Stimulated activated naive B cell treated with anti-CD40 and anti-IgM and Interleukin-4, amounts not matched to agents 10 μg/mL and 1 μg/mL and 100 μg/mL, for 72 hours (primary cell): ENCODE measurements around the gene USP34.
A peak's percentile ranks its signal among the peaks of the same experiment; 100 is the strongest.

Source experiments
- ATAC-seq, 2 donors: fragments of 150-1000 bp; cut with Tn5 transposase; replicated peaks; 2 replicates each; pipeline ENCODE4 v1.10.0; 2021; ENCODE audit warnings: moderate library complexity in 1 of 2
- DNase-seq: peaks from one replicate; pipeline ENCODE4 v3.0.0; 2021
- H3K27ac Mint-ChIP-seq: one replicate; pipeline ENCODE4 v1.8.0; 2022; ENCODE audit warnings: mild to moderate bottlenecking, mixed read lengths
- H3K27me3 Mint-ChIP-seq, 2 donors: one replicate each; pipeline ENCODE4 v1.8.0; 2022; ENCODE audit warnings: mixed read lengths in 2 of 2
- H3K36me3 Mint-ChIP-seq, 2 donors: one replicate each; pipeline ENCODE4 v1.8.0; 2022; ENCODE audit warnings: mixed read lengths in 2 of 2, mild to moderate bottlenecking in 1 of 2
- H3K4me1 Mint-ChIP-seq, 2 donors: one replicate each; pipeline ENCODE4 v1.8.0; 2022; ENCODE audit warnings: mixed read lengths in 2 of 2, mild to moderate bottlenecking in 1 of 2
- H3K4me3 Mint-ChIP-seq, 2 donors: one replicate each; pipeline ENCODE4 v1.8.0; 2022; ENCODE audit warnings: mild to moderate bottlenecking in 2 of 2, mixed read lengths in 2 of 2, moderate library complexity in 1 of 2
- H3K9me3 Mint-ChIP-seq, 2 donors: one replicate each; pipeline ENCODE4 v1.8.0; 2022; ENCODE audit warnings: mixed read lengths in 2 of 2, mild to moderate bottlenecking in 1 of 2

The USP34 gene

DNA sequence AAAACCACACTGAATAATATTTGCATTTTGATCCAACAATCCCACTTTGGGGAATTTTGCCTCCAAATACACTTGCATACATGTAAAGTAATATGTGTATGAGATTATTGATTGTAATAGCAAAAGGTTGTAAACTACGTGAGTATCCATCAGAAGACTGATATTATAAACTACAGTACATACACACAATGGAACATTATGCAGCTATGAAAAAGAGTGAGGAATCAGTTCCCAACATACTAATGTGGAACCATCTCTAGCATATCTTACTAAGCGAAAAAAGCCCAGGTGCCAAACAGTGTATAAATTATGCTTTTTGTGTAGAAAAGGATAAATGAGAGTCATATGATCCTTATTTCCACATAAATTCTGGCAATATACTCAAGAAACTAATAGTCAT lies 324.9 kb downstream of the USP34 start:
- Mint-ChIP-seq H3K4me3 (peak overlapping the region; percentile 63 to 78), H3K27me3 (no peaks in the 10 kb centered on the region), H3K4me1 (peaks cover 3 to 10% of the 10 kb centered on the region in 2 donors), H3K9me3 (no peaks in the 10 kb centered on the region), H3K27ac (no peak overlapping the region), H3K36me3 (peaks cover 21 to 35% of the 10 kb centered on the region in 2 donors)
- no peak for ATAC-seq
- no peak for DNase-seq

DNA sequence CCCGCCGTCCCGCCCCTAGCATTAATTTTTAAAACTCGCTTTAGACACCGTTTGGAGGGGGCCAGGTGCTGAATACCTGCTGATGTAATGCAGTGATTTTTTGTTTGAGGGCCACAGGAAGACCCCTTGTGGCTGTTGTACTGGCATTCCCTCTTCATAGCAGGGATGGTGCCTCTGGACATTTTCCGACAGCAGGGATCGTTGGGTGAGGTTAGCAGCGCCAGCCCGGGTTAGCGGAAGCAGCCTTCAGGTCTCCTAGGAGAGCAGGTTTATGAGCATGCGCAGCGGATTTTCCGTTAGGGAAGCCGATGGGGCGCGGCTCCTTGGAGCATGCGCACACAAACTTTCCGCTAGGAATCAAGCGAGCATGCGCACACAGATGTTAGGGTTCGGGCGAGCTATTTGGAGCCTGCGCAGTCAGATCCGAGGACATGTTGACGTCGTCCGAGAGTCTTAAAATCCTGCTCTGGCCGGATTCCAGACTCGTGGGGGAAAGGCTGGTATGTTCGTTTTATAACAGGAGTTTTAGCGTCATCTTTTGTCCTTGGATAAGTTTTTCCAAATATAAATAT lies 326.1 kb downstream of the USP34 start:
- Mint-ChIP-seq H3K27ac (peak overlapping the region; percentile 97), H3K36me3 (peaks cover 18 to 27% of the 10 kb centered on the region in 2 donors), H3K9me3 (no peaks in the 10 kb centered on the region), H3K4me1 (peaks cover 0 to 5% of the 10 kb centered on the region in 2 donors), H3K4me3 (peak overlapping the region; percentile 99), H3K27me3 (no peaks in the 10 kb centered on the region)
- peak; percentile 96 for ATAC-seq
- DNase-seq: peak; percentile 94

DNA sequence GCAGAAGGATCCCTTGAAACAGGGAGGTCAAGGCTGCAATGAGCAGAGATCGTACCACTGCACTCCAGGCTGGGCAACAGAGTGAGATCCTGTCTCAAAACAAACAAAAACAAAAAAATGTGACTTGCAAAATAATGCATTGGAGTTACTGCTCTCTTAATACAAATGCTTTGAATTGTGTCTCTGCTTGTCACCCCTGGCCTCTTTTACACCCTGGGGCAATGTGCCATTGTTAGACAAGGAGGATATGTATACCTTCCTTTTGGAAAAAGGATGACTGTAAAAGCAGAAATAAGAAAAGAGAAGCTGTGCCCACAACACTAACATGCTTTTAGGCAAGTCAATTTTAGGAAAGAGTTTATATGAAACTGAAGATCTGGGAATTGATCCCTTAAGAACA lies 329.7 kb downstream of the USP34 start:
- ATAC-seq (no peak), DNase-seq (no peak)
- Mint-ChIP-seq H3K9me3 (no peaks in the 10 kb centered on the region), H3K27ac (no peak overlapping the region), H3K36me3 (peaks cover 11 to 12% of the 10 kb centered on the region in 2 donors), H3K4me3 (no peak overlapping the region), H3K27me3 (no peaks in the 10 kb centered on the region), H3K4me1 (peaks cover 0 to 5% of the 10 kb centered on the region in 2 donors)

DNA sequence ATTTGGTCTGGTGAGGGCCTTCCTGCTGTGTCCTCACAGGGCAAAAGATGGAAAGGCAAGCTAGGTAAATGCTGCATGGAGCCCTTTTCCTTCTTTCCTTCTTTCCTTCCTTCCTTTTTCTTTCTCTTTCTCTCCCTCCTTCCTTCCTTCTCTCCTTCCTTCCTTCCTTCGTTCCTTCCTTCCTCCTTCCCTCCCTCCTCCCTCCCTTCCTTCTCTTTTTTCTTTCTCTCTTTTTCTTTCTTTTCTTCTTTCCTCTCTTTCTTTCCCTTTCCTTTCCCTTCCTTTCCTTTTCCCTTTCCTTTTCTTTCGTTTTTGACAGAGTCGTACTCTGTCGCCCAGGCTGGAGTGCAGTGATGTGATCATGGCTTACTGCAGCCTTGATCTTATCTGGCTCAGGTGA lies 332.0 kb downstream of the USP34 start:
- Mint-ChIP-seq H3K36me3 (peaks cover 6 to 7% of the 10 kb centered on the region in 2 donors), H3K4me1 (no peaks in the 10 kb centered on the region), H3K9me3 (no peaks in the 10 kb centered on the region), H3K27me3 (no peaks in the 10 kb centered on the region), H3K4me3 (no peak overlapping the region), H3K27ac (no peak overlapping the region)
- ATAC-seq (no peak), DNase-seq (no peak)
